GM23338 (cell line): Measurements from ENCODE around the gene KCNJ3. TPM values are rescaled to one million over a fixed set of nuclear protein-coding genes. Genes with fewer than 3 reads are reported as not detected.
A peak's percentile ranks its signal among the peaks of the same experiment; 100 is the strongest.

Experiments used
- ATAC-seq: fragments of 200-7000 bp; cut with Tn5 transposase; 3 replicates; pipeline ENCODE4 v1.9.1; 2020
- DNase-seq: peaks from one replicate; pipeline ENCODE4 v3.0.0-alpha.2; 2015; ENCODE audit warnings: low spot score
- H2AFZ ChIP-seq: fragments of 200-600 bp; sonication (generic); 2 replicates; pipeline ENCODE4 v1.8.0; 2016; ENCODE audit warnings: antibody characterized with exemption, mild to moderate bottlenecking, moderate library complexity
- H3F3A ChIP-seq: fragments of 200-600 bp; sonication (generic); replicated peaks from 2 replicates; pipeline ENCODE4 v1.8.0; 2017; ENCODE audit warnings: antibody characterized with exemption, mixed run types, low read depth
- H3K27ac ChIP-seq: fragments of 200-600 bp; sonication (generic); 2 replicates; pipeline ENCODE4 v1.6.1; 2016; ENCODE audit warnings: low read depth
- H3K27me3 ChIP-seq: fragments of 200-600 bp; sonication (generic); 2 replicates; pipeline ENCODE4 v1.8.0; 2016; ENCODE audit warnings: mild to moderate bottlenecking, mixed run types, moderate library complexity; ENCODE audit not compliant: insufficient read depth
- H3K36me3 ChIP-seq: fragments of 200-600 bp; sonication (generic); 2 replicates; pipeline ENCODE4 v1.8.0; 2016; ENCODE audit warnings: mild to moderate bottlenecking; ENCODE audit not compliant: insufficient read depth
- H3K4me1 ChIP-seq: fragments of 200-600 bp; sonication (generic); 2 replicates; pipeline ENCODE4 v1.8.0; 2016; ENCODE audit warnings: mild to moderate bottlenecking, moderate library complexity; ENCODE audit not compliant: insufficient read depth
- H3K4me2 ChIP-seq: fragments of 200-600 bp; sonication (generic); 2 replicates; pipeline ENCODE4 v1.7.1; 2017; ENCODE audit warnings: mixed run types
- H3K4me3 ChIP-seq: fragments of 200-600 bp; sonication (generic); 2 replicates; pipeline ENCODE4 v1.6.1; 2016; ENCODE audit warnings: mixed run types
- H3K79me2 ChIP-seq: fragments of 200-600 bp; sonication (generic); replicated peaks from 2 replicates; pipeline ENCODE4 v1.8.0; 2017; ENCODE audit warnings: mild to moderate bottlenecking; ENCODE audit not compliant: insufficient read depth
- H3K9me2 ChIP-seq: fragments of 200-600 bp; sonication (generic); 2 replicates; pipeline ENCODE4 v1.8.0; 2017; ENCODE audit not compliant: insufficient read depth
- H4K20me1 ChIP-seq: fragments of 200-600 bp; sonication (generic); replicated peaks from 2 replicates; pipeline ENCODE4 v1.8.0; 2017; ENCODE audit warnings: mild to moderate bottlenecking; ENCODE audit not compliant: insufficient read depth
- H3K27ac Mint-ChIP-seq: 2 replicates; pipeline ENCODE4 v1.8.0; 2020; ENCODE audit warnings: inconsistent platforms, mild to moderate bottlenecking, moderate library complexity, mixed read lengths
- H3K27me3 Mint-ChIP-seq: 3 replicates; pipeline ENCODE4 v1.8.0; 2022; ENCODE audit warnings: low read depth, mild to moderate bottlenecking, moderate library complexity, mixed read lengths, inconsistent platforms; ENCODE audit not compliant: insufficient read depth, poor library complexity
- H3K36me3 Mint-ChIP-seq: 3 replicates; pipeline ENCODE4 v1.8.0; 2021; ENCODE audit warnings: low read depth, mild to moderate bottlenecking, inconsistent platforms, moderate library complexity, mixed read lengths
- H3K4me1 Mint-ChIP-seq: 3 replicates; pipeline ENCODE4 v1.8.0; 2020; ENCODE audit warnings: mild to moderate bottlenecking, inconsistent platforms, mixed read lengths
- H3K4me3 Mint-ChIP-seq: 3 replicates; pipeline ENCODE4 v1.8.0; 2021; ENCODE audit warnings: moderate library complexity, mild to moderate bottlenecking, inconsistent platforms, mixed read lengths
- H3K9me3 Mint-ChIP-seq: 3 replicates; pipeline ENCODE4 v1.8.0; 2020; ENCODE audit warnings: moderate library complexity, mild to moderate bottlenecking, inconsistent platforms, mixed read lengths
- POLR2AphosphoS5 ChIP-seq: IDR thresholded peaks from 2 replicates; pipeline ENCODE4 v1.6.1; 2016; ENCODE audit warnings: antibody characterized with exemption, low read depth
- STAT1 ChIP-seq: IDR thresholded peaks from one replicate; pipeline ENCODE4 v1.6.1; 2016; ENCODE audit warnings: antibody characterized with exemption; ENCODE audit not compliant: unreplicated experiment
- ZNF462 ChIP-seq: fragments of 250-450 bp; sonication (Bioruptor Pico); IDR thresholded peaks from 2 replicates; pipeline ENCODE4 v1.5.0; 2020; ENCODE audit warnings: mild to moderate bottlenecking, moderate library complexity
- polyA plus RNA-seq: library from polyadenylated mRNA; unstranded; fragments of >200 nt; fragmentation: Nextera tagmentation; extraction: Ambion mirVana; gene quantifications from 2 replicates; pipeline ENCODE4 v1.2.1, GENCODE V29; 2016
- total RNA-seq: library from RNA; depleted of rRNA; stranded (reverse); fragments of >200 nt; shearing (Covaris generic); gene quantifications from 2 replicates; pipeline ENCODE4 v1.2.3, GENCODE V29; 2014
- TF ChIP-seq, protein P1 (sequence below), 2 experiments: fragments of 200-600 bp in 1 of 2; sonication (generic) in 1 of 2; conservative IDR thresholded peaks; 2 replicates each; pipeline versions ENCODE4 v1.5.1 to v1.6.1; 2016 to 2017; ENCODE audit warnings: antibody characterized with exemption in 2 of 2, low read depth in 2 of 2, mild to moderate bottlenecking in 2 of 2, moderate library complexity in 1 of 2
- TF ChIP-seq, protein P2 (sequence below): IDR thresholded peaks from one replicate; pipeline ENCODE4 v1.6.1; 2018; ENCODE audit warnings: antibody characterized with exemption; ENCODE audit not compliant: unreplicated experiment

KCNJ3 gene
- total and polyA plus RNA-seq, 2 experiments from 2014 or later, result 0.05 to 0.28 TPM

DNA sequence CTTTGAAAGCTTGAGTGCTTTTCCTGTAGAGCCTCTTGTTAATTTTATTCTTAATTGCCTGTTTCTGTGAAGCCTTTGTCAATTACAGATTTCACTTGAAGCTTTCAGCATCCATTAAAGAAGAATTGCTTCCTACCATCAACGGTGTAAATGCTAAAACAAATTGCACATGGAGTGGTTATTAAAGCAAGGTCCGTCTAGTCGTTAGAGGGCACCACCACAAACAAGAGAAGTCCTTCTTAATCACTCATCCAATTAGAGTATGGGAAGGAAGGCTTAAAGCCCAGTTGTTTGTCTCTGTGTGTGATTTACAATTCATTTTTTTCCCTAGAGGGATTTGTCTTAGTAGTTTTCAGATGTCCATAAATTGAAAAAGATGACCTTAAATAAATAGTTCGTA, 1.6 kb downstream of the KCNJ3 start:
- Histone ChIP-seq H3K9me2 (no peaks in the 10 kb centered on the region), H3K4me3 (no peak overlapping the region), H3K27ac (no peak overlapping the region), H4K20me1 (no peaks in the 10 kb centered on the region), H3K36me3 (no peaks in the 10 kb centered on the region), H3F3A (no peaks in the 10 kb centered on the region), H3K79me2 (no peaks in the 10 kb centered on the region), H3K27me3 (peaks cover 56% of the 10 kb centered on the region), H3K4me1 (peaks cover 7% of the 10 kb centered on the region; the same call in 1 of the 2 replicates), H2AFZ (no peak overlapping the region), H3K4me2 (peak overlapping the region; percentile 80; the same call in 1 of the 2 replicates)
- DNase-seq (peak; percentile 15), ATAC-seq (no peak)
- H3K4me1 Mint-ChIP-seq, result peaks cover 15% of the 10 kb centered on the region; the same call in 2 of the 3 replicates
- TF ChIP-seq STAT1 (no peak), ZNF462 (CRISPR knock-in tag) (no peak), POLR2AphosphoS5 (no peak)
- TF ChIP-seq, protein P1, sequence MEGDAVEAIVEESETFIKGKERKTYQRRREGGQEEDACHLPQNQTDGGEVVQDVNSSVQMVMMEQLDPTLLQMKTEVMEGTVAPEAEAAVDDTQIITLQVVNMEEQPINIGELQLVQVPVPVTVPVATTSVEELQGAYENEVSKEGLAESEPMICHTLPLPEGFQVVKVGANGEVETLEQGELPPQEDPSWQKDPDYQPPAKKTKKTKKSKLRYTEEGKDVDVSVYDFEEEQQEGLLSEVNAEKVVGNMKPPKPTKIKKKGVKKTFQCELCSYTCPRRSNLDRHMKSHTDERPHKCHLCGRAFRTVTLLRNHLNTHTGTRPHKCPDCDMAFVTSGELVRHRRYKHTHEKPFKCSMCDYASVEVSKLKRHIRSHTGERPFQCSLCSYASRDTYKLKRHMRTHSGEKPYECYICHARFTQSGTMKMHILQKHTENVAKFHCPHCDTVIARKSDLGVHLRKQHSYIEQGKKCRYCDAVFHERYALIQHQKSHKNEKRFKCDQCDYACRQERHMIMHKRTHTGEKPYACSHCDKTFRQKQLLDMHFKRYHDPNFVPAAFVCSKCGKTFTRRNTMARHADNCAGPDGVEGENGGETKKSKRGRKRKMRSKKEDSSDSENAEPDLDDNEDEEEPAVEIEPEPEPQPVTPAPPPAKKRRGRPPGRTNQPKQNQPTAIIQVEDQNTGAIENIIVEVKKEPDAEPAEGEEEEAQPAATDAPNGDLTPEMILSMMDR (conservative IDR thresholded peaks at IDR 0.05; ENCODE audit: low read depth in 2 of 2), result peak in 1 of 2 experiments; percentile 44; a peak in 3 of 4 replicates
- TF ChIP-seq, protein P2, sequence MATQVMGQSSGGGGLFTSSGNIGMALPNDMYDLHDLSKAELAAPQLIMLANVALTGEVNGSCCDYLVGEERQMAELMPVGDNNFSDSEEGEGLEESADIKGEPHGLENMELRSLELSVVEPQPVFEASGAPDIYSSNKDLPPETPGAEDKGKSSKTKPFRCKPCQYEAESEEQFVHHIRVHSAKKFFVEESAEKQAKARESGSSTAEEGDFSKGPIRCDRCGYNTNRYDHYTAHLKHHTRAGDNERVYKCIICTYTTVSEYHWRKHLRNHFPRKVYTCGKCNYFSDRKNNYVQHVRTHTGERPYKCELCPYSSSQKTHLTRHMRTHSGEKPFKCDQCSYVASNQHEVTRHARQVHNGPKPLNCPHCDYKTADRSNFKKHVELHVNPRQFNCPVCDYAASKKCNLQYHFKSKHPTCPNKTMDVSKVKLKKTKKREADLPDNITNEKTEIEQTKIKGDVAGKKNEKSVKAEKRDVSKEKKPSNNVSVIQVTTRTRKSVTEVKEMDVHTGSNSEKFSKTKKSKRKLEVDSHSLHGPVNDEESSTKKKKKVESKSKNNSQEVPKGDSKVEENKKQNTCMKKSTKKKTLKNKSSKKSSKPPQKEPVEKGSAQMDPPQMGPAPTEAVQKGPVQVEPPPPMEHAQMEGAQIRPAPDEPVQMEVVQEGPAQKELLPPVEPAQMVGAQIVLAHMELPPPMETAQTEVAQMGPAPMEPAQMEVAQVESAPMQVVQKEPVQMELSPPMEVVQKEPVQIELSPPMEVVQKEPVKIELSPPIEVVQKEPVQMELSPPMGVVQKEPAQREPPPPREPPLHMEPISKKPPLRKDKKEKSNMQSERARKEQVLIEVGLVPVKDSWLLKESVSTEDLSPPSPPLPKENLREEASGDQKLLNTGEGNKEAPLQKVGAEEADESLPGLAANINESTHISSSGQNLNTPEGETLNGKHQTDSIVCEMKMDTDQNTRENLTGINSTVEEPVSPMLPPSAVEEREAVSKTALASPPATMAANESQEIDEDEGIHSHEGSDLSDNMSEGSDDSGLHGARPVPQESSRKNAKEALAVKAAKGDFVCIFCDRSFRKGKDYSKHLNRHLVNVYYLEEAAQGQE, result no peak
- H3K36me3 Mint-ChIP-seq, result no peaks in the 10 kb centered on the region; the same call in 2 of the 3 replicates
- no peaks in the 10 kb centered on the region for H3K9me3 Mint-ChIP-seq
- H3K27ac Mint-ChIP-seq, result no peak overlapping the region
- H3K4me3 Mint-ChIP-seq, result no peak overlapping the region
- H3K27me3 Mint-ChIP-seq, result peaks cover 28% of the 10 kb centered on the region
